Panc1 (cell line): ENCODE results near the gene VWA7.

Source experiments
- TF ChIP-seq, protein P1 (sequence below): fragments of 450-650 bp; IDR thresholded peaks from 2 replicates; pipeline ENCODE4 v1.5.1; 2017; ENCODE audit warnings: mild to moderate bottlenecking
- TF ChIP-seq, protein P2 (sequence below), 2 experiments: IDR thresholded peaks; 2 replicates each; pipeline ENCODE4 v1.6.1; 2011 to 2012; ENCODE audit warnings: low read depth in 2 of 2, control low read depth in 1 of 2, low read length in 1 of 2, mild to moderate bottlenecking in 1 of 2, moderate library complexity in 1 of 2; ENCODE audit not compliant: insufficient read depth in 1 of 2

DNA sequence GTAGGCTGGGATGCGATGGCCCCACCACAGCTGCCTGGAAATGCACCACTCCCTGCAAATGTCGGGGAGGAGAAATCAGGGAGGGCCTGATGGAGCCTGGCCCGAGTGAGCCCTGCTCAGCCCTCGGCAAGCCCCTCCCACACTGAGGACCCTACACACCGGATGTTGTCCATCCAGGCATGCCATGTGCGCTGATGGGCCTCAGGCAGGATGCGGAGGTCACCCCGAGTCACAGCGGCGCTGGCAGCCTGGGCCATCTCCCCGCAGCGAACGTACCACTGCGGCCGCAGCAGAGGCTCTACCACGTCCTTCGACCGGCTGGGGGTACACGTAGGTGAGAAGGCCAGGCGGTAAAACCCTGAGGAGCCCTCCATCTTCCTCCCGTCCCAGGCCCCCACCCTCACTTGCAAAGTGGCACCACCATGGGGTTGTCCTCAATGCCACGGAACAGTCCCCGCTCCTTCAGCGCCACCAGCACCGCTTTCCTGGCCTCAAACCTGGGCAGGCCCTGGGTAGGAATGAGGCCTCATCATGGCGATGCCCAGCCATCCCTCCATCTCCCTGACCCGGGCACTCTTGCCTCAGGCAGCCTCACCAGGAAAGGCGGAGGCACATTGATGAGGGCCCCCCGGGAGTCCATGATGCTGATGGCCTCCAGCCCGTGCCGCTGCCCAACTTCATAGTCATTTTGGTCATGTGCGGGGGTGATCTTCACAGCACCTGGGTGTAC lies 5.2 kb upstream of the VWA7 start:
- TF ChIP-seq, protein P1, sequence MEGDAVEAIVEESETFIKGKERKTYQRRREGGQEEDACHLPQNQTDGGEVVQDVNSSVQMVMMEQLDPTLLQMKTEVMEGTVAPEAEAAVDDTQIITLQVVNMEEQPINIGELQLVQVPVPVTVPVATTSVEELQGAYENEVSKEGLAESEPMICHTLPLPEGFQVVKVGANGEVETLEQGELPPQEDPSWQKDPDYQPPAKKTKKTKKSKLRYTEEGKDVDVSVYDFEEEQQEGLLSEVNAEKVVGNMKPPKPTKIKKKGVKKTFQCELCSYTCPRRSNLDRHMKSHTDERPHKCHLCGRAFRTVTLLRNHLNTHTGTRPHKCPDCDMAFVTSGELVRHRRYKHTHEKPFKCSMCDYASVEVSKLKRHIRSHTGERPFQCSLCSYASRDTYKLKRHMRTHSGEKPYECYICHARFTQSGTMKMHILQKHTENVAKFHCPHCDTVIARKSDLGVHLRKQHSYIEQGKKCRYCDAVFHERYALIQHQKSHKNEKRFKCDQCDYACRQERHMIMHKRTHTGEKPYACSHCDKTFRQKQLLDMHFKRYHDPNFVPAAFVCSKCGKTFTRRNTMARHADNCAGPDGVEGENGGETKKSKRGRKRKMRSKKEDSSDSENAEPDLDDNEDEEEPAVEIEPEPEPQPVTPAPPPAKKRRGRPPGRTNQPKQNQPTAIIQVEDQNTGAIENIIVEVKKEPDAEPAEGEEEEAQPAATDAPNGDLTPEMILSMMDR = no peak
- TF ChIP-seq, protein P2, sequence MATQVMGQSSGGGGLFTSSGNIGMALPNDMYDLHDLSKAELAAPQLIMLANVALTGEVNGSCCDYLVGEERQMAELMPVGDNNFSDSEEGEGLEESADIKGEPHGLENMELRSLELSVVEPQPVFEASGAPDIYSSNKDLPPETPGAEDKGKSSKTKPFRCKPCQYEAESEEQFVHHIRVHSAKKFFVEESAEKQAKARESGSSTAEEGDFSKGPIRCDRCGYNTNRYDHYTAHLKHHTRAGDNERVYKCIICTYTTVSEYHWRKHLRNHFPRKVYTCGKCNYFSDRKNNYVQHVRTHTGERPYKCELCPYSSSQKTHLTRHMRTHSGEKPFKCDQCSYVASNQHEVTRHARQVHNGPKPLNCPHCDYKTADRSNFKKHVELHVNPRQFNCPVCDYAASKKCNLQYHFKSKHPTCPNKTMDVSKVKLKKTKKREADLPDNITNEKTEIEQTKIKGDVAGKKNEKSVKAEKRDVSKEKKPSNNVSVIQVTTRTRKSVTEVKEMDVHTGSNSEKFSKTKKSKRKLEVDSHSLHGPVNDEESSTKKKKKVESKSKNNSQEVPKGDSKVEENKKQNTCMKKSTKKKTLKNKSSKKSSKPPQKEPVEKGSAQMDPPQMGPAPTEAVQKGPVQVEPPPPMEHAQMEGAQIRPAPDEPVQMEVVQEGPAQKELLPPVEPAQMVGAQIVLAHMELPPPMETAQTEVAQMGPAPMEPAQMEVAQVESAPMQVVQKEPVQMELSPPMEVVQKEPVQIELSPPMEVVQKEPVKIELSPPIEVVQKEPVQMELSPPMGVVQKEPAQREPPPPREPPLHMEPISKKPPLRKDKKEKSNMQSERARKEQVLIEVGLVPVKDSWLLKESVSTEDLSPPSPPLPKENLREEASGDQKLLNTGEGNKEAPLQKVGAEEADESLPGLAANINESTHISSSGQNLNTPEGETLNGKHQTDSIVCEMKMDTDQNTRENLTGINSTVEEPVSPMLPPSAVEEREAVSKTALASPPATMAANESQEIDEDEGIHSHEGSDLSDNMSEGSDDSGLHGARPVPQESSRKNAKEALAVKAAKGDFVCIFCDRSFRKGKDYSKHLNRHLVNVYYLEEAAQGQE (IDR thresholded peaks at IDR 0.05; ENCODE audit: insufficient read depth in 1 of 2, low read depth in 2 of 2, low read length in 1 of 2) = no peak
